ENCODE measurements around the gene FRMD5. TPM values are rescaled to one million over a fixed set of nuclear protein-coding genes. Genes with fewer than 3 reads are reported as not detected.

Gene FRMD5
- total RNA-seq, 1 experiment from 2014 or later = 6.5 TPM

DNA sequence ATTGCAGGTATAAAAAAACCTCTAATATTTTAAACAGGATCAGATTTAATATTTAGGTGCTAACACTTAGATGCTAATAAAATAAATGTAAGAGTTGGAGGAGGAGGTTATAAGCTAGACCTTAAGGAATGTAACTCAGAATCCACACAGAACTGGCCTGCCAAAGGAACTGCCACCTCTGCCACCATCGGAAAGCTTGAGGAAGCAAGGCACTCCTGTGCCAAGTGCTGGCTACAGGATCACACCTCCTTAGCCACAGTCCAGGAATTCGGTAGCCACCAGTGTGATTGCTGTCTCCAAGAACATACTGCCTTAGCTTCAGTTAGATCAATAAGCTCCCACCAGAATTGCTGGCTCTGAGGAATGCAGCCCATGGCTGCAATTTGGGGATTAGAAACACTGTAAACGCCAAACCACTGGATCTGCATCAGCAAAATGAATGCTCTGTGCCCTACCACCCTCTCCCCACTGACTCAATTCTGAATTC is 58.0 kb downstream of the FRMD5 start:
- Histone ChIP-seq H3K36me3 (ENCODE audit: low read depth) (no peaks in the 10 kb centered on the region), H3K27ac (no peak overlapping the region), H2AFZ (no peak overlapping the region), H3K9me3 (ENCODE audit: insufficient read depth, low read depth) (no peaks in the 10 kb centered on the region), H3K4me2 (no peak overlapping the region), H3K9me2 (ENCODE audit: insufficient read depth) (no peaks in the 10 kb centered on the region), H4K20me1 (ENCODE audit: insufficient read depth) (no peaks in the 10 kb centered on the region), H3K27me3 (ENCODE audit: insufficient read depth, low read depth) (no peaks in the 10 kb centered on the region), H3K4me3 (no peak overlapping the region), H3K4me1 (replicated peaks; ENCODE audit: insufficient read depth) (no peaks in the 10 kb centered on the region), H3F3A (ENCODE audit: insufficient read depth, low read depth) (no peaks in the 10 kb centered on the region), H3K79me2 (ENCODE audit: low read depth) (no peaks in the 10 kb centered on the region)
- DNase-seq = no peak
- no peak for TF ChIP-seq EZH2 (IDR thresholded peaks at IDR 0.05; ENCODE audit: low read depth)
- TF ChIP-seq, protein P1, sequence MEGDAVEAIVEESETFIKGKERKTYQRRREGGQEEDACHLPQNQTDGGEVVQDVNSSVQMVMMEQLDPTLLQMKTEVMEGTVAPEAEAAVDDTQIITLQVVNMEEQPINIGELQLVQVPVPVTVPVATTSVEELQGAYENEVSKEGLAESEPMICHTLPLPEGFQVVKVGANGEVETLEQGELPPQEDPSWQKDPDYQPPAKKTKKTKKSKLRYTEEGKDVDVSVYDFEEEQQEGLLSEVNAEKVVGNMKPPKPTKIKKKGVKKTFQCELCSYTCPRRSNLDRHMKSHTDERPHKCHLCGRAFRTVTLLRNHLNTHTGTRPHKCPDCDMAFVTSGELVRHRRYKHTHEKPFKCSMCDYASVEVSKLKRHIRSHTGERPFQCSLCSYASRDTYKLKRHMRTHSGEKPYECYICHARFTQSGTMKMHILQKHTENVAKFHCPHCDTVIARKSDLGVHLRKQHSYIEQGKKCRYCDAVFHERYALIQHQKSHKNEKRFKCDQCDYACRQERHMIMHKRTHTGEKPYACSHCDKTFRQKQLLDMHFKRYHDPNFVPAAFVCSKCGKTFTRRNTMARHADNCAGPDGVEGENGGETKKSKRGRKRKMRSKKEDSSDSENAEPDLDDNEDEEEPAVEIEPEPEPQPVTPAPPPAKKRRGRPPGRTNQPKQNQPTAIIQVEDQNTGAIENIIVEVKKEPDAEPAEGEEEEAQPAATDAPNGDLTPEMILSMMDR (conservative IDR thresholded peaks at IDR 0.05) = no peak
- intact Hi-C loops (cut with micrococcal nuclease; ENCODE audit: unreplicated experiment) = no loop called here
- ChIA-PET POLR2A (ENCODE audit: unreplicated experiment) (interaction anchor here (0.6 kb wide), 1 partner anchor 1490 kb away, joined by 3 read pairs; no protein-coding TSS in a partner anchor), CTCF (no interaction called here)
- BruUV-seq (replicated peaks) = no TSS peak

DNA sequence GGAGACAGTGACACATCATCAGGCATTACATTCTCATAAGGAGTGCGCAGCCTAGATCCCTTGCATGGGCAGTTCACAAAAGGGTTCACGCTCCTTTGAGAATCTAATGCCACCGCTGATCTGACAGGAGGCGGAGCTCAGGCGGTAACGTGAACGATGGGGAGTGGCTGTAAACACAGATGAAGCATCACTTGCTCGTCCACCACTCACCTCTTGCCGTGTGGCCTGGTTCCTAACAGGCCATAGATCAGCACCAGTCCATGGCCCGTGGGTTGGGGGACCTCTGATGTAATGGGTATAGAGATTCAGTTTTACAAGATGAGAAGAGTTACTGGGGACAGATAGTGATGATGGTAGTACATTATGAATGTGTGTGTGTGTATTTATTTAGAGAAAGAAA is 63.0 kb downstream of the FRMD5 start:
- Histone ChIP-seq H3K27ac (no peak overlapping the region), H3K4me2 (no peak overlapping the region), H3K4me1 (replicated peaks; ENCODE audit: insufficient read depth) (no peaks in the 10 kb centered on the region), H3K9me2 (ENCODE audit: insufficient read depth) (no peaks in the 10 kb centered on the region), H3F3A (ENCODE audit: insufficient read depth, low read depth) (no peaks in the 10 kb centered on the region), H4K20me1 (ENCODE audit: insufficient read depth) (no peaks in the 10 kb centered on the region), H3K36me3 (ENCODE audit: low read depth) (no peaks in the 10 kb centered on the region), H3K27me3 (ENCODE audit: insufficient read depth, low read depth) (no peaks in the 10 kb centered on the region), H2AFZ (no peak overlapping the region), H3K79me2 (ENCODE audit: low read depth) (no peaks in the 10 kb centered on the region), H3K4me3 (no peak overlapping the region), H3K9me3 (ENCODE audit: insufficient read depth, low read depth) (no peaks in the 10 kb centered on the region)
- no TSS peak for BruUV-seq (replicated peaks)
- intact Hi-C loops (cut with micrococcal nuclease; ENCODE audit: unreplicated experiment) = no loop called here
- ChIA-PET POLR2A (ENCODE audit: unreplicated experiment) (no interaction called here), CTCF (no interaction called here)
- DNase-seq = no peak
- TF ChIP-seq, protein P1 (conservative IDR thresholded peaks at IDR 0.05) = no peak
- TF ChIP-seq EZH2 (IDR thresholded peaks at IDR 0.05; ENCODE audit: low read depth) = no peak

DNA sequence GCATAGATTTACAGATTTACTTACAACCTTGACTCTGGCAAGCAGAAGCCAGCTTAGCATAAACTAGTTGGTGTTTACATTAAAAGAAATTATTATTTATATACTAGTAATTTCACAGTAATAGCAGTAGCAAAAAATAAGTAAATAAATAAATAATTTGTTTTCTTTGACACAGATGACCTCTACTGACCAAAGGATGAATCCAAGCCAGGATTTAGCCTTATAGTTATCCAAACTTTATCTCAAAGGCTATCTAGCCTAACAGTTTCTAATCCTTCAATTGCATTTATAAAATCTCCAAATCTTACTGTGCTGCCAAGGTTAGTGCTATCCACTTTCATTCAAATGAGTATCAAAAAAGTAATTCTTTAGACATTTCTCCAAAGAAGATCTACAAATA is 64.3 kb downstream of the FRMD5 start:
- POLR2A ChIA-PET (ENCODE audit: unreplicated experiment) = no interaction called here

More for the DNA sequence above, 64.3 kb downstream of the FRMD5 start:
- Histone ChIP-seq H3K4me1 (replicated peaks; ENCODE audit: insufficient read depth) (no peaks in the 10 kb centered on the region), H2AFZ (no peak overlapping the region), H3K9me2 (ENCODE audit: insufficient read depth) (no peaks in the 10 kb centered on the region), H3K9me3 (ENCODE audit: insufficient read depth, low read depth) (no peaks in the 10 kb centered on the region), H3K79me2 (ENCODE audit: low read depth) (no peaks in the 10 kb centered on the region), H3K36me3 (ENCODE audit: low read depth) (no peaks in the 10 kb centered on the region), H3K27ac (no peak overlapping the region), H3K4me2 (no peak overlapping the region), H3F3A (ENCODE audit: insufficient read depth, low read depth) (no peaks in the 10 kb centered on the region), H3K4me3 (no peak overlapping the region), H4K20me1 (ENCODE audit: insufficient read depth) (no peaks in the 10 kb centered on the region), H3K27me3 (ENCODE audit: insufficient read depth, low read depth) (no peaks in the 10 kb centered on the region)
- CTCF ChIA-PET = no interaction called here
- TF ChIP-seq, protein P1 (conservative IDR thresholded peaks at IDR 0.05) = 0 out of 2 replicates have a peak, but pooled peaks have one; percentile 12
- TF ChIP-seq EZH2 (IDR thresholded peaks at IDR 0.05; ENCODE audit: low read depth) = no peak
- no TSS peak for BruUV-seq (replicated peaks)
- DNase-seq = no peak
- intact Hi-C loops (cut with micrococcal nuclease; ENCODE audit: unreplicated experiment) = no loop called here
